Renal cortical epithelial cell (primary cell): Measurements from ENCODE around the gene WHRN. TPM values are rescaled to one million over a fixed set of nuclear protein-coding genes. Genes with fewer than 3 reads are reported as not detected.

Source experiments
- DNase-seq: peaks from one replicate; pipeline ENCODE4 v3.0.0-alpha.2; 2011; ENCODE audit warnings: low read depth
- total RNA-seq: library from RNA; depleted of rRNA; stranded (reverse); fragments of >200 nt; gene quantifications from 2 replicates; pipeline ENCODE4 v1.2.3, GENCODE V29; 2014

Gene WHRN
- total RNA-seq, 1 donor from 2014 or later = 5.2 TPM

DNA sequence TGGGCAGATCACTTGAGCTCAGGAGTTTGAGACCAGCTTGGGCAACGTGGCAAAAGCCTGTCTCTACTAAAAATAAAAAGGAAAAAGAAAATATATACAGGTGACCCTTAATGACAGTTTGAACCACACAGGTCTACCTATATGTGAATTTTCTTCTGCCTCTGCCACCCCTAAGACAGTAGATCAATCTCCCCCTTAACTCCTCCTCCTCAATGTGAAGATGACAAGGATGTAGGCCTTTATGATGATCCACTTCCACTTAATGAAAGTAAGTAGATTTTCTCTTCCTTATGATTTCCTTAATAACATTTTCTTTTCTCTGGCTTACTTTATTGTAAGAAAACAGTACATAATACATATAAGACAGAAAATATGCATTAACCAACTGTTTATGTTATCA is 120.9 kb downstream of the WHRN start:
- no peak for DNase-seq

DNA sequence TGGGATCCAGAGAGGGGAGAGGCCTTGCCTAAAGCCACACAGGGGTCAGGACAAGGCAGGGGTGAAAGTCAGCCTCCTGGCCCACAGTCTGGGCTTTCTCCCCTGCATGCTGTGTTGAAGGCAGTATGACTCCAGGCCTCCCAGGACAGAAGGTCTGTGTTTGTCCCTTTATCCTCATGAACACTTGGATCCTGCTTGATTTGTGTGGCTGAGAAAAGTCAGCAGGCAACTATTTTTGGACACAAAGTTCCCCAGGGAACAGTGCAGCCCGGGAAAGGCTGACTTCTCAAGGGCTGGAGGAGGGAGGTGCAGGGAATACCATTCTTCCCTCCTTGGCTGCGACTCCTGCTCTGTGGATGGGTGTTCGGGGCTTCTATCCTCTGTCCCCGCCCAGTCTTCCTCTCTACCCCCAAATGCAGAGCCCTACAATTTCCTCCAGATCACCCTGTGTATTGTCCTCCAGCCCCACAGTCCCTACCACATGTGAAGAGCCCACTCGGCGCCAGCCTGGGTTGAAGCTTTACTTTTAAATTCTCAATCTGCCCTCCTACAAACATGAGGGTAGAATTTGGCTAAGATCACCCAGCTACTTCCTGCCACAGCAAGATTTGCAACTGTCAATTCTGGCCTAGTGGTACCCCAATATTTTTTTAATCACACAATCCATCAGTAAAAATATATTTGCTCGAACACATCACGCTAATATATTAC is 121.6 kb downstream of the WHRN start:
- no peak for DNase-seq

DNA sequence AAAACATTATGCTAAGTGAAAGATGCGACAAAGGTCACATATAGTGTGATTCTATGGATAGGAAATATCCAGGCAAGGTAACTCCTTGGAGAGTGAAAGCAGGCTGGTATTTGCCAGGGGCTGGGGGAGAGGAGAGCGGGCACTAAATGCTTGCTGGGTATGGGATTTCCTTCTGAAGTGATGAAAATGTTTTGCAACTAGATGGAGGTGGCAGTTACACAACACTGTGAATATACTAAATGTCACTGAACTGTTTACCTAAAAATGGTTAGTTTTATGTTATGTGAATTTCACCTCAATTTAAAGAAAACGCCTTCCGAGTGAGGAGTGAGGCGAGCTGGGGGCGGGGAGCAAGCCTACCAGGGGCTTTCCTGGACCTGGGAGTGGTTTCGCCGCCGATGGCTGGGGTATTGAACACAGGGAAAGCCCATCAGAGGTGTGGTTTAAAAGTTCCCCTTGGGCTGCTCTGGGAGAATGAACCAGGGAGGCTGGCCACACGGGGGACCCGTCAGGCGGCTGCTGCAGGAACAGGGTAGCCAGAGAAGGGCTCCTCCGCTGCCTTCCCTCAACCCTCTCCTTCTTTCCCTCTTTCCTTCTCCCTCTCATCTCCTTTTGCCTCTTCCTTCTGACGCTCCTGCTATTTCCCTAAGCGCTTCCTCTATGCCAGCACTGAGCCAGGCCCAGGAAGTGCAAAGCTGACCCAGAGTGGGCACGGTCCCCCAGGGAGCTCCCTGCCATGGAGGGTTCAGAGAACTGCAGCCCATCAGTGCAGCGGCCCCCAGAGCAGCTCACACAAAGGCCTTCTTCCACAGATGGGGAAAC is 122.4 kb downstream of the WHRN start:
- no peak for DNase-seq

DNA sequence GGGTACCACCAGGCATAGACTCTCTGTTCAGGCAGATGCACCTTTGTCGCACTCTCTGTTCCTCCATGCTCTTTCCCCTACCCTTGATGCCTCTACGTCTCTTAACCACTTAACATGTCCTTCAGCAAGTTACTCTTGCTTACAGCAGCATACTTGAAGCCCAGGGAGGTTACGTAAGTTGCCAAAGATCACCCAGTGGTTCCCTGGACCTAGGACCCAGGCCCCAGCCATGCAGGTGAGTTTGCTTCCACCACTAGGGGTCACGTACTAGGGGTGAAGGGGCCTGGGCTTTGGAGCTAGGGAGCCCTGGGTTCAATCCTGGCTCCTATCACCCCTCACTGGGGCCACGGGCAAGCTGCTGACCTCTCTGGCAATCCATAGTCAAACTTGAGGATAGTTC is 126.4 kb downstream of the WHRN start:
- DNase-seq = no peak

DNA sequence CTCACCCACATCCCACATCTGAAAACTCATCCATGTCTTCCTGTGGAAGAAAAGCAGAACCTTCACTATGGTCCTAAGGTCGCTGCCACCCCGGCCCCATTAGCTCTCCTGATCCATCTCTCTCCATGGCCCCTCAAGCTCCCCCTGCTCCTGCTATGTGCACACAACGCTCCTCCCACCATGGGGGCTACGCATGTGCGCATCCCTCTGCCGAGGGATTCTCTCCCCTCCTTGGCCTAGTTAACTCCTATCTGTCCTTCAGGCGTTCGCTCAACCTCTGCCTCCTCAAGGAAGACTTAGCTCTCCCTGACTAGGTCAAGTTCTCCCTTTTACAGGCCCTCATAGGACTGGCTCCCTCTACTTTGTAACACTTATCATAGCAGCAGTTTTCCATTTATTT is 127.3 kb downstream of the WHRN start:
- no peak for DNase-seq

DNA sequence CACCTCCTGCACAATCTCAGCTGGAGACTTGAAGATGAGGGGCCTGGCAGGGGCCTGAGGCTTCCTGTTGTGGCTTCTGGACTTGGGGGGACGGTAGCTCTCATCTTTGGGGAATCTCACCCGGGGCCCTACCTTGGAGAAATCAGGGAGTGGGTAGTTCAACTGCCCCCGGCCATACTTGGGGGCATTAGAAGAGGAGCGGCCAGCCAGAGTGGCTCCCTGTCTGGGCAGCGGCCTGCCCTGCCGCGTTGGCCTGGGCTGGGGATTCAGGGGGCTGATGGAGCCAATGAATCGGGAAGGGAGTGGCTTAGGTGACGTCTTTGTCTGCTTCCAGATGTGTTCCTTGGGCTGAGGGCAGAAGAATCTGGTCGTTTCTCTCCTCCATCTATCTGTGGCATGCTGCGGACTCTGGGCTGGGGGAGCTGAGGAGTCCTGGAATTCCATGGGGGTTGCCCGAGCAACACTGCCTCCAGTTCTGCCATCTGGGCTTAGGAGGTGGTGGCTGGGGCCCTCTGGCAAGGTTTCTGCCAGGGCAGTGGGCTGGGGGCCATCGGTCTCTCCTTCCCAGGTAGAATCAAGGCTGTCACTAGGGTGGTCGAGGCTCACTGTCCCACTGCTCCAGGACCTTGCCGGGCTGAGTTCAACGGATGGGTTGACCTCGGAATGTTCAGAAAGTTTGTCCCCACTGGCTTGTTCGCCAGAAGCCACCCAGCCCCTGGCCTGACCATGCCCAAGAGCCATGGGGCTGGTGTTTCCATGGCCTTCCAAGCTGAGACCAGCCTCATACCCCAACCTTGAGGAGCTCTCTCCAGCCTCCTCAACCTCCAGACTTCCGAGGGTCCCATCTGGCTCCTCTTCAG is 128.5 kb downstream of the WHRN start:
- DNase-seq = no peak

DNA sequence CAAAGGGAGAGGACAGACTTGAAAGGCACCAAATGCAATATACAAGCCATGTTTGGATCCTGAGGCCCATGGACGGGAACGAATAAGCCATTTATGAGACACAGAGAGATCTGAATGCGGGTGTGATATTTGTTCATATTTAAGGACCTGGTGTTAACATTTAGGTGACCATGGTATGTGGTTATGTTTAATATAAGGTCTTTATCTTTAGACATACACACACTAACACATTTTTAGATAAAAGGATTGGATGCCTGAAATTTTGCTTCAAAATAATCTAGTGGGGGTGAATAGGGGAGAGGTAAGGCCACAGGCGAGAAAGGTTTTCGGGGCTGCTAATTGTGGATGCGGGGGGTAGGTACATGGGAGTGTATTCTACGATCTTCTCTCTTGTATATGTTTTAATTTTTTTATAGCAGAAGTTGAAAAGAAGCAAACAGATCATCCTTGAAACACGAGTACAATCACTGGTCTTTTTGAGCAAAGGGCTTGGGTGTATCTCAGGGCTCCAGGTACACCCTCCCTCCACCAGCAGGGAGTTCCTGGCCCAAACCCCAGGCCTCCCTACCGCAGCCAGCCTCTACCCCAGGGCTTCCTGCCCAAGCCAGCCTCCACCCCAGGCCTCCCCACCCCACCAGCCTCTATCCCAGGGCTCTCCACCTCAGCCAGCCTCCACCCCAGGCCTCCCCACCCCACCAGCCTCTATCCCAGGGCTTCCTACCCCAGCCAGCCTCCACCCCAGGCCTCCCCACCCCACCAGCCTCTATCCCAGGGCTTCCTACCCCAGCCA is 129.7 kb downstream of the WHRN start:
- no peak for DNase-seq

DNA sequence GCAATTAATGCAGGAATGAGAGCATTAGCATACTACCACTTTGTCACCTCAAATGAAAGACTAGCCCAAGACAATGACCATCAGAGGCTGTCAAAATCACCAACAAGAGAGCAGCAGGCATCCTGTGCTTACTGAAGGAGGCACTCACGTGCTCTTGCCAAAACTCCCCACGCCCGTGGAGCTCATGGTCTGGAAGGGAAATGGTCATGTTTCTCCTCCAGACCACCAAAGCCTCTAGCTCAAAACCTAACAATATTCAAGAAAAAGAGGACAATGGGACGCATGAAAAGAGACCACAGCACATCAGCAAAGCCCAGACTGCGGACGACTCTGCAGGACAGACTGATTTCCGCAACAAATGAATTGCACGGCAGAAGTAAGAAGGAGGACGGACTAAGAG is 130.3 kb downstream of the WHRN start:
- DNase-seq = no peak

DNA sequence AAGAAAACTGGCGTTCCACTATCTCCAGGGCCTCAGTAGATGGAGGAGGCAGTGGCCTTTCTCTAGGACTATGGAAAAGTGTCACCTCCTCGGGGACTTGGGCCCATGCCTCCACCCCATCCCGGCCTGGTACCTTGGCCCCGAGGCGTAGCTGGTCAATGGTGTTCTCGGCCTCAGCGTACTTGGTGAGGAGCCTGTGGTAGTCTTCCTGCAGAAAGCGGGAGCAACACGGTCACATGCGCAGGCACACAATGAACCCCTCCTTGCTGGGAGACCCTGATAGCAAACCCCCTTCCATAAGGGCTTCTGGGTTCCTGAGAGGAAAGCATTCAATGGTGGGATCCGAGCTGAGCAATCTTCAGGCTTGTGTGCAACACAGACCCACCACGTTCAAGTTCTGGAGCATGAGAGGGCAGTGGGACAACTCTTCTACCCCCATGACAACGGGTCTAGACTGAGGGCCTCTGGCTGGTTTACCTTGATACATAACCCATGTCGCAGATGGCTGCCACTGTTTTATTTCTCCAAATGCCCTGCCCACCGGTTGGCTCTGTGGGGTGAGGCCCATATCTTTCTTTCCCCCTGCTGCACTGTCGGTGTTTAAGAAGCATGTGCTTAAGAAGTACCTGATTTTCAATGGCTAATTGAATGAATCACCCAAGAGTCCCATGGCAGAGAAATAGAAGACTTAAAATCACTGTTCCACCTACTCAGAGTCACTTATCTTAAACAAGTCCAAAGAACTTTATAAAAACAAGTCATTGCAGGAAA is 131.1 kb downstream of the WHRN start:
- DNase-seq = peak; percentile 52

DNA sequence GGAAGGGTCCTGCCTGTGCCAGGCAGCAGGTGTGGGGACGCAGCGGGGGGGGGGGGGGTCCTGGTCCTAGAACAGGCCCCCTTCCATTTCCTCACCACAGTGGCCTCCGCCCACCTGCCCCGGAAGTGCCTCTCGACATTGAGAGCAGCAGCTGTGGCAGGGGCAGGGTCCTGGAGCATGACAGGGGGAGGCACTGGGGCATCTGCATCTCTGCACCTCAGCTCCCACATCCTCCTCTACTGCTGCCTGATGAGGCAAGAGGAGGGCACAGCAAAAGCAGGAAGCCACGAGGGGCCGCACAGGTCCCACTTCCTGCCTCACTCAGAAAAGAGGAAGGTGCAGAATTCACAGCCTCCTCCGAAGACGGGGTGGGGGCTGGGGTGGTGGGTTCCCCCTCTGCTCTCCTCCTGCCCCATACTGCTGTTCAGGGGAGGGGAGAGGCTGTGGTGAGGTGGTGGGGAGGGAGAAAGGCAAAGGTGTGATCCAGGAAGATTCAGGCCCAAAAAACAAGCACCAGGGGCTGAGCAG is 132.3 kb downstream of the WHRN start:
- DNase-seq = peak; percentile 58

DNA sequence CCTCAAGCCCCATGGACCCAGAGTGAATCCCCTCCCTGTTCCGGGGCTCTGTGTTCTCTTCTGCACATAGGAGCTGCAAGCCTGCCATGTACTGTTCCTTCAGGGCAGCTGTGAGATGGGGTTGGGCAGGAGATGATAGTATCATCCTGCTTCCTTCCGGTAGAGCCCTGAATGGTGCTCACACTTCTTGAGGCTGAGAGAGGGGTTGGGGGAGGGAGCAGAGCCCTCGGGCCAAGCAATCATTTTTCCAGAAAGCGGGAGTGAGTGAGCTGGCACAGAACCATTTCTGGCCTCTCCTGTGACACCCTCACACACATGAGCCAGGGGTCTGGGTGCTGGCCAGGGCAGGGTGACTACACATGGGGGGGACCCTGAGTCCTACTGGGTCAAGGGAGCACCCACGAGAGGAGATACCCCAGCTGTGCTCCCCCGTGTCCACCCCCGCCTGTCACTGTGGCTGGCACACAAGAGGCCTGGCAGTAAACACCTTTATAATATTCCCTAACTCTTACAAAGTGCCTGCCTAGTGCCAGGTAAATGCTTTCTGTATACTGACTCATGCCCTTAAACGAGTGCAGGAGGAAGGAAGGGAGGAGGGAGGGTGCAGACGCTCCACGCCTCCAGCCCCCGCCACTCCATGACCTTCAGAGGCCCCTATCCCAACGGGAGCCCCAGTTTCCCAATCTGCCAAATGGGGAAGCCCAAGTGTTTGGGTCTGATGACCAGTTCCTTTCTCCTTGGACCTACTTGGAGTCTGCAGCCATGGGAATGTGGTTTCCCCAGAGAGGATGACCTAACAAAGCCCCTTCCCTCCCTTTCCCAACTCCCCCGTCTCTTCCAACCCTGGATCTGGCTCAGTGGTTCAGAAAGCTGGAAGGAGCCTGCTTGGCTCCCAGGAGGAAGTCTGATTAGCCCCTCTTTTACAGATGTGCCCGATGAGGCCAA is 133.0 kb downstream of the WHRN start:
- peak; percentile 95 for DNase-seq

DNA sequence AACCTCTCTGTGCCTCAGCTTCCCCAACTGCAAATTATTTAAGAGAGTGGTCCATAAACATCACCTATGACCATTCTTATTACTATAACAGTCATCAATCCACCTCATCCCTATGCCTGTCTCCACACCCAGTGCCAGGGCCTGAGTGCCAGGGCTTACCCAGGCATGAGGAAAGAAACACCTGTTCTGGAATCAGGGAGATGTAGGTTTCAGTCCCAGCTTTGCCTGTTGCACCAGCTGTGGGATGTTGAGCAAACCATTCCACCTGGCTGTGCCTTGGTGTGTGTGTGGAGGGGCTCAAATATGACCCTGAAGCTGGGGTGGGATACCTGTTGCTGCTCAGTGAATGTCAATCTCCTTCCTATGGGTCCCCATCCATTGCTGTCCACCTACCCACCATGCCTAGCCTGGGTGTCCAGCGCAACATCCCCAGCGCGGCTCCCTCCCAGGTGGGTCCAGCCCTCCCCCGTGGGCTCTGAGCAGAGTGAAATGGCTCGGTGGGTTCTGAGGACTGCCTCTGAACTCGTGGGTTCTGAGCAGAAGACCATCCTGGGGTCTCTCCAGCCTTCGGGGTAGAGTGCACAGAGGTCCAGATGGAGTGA is 133.8 kb downstream of the WHRN start:
- no peak for DNase-seq

DNA sequence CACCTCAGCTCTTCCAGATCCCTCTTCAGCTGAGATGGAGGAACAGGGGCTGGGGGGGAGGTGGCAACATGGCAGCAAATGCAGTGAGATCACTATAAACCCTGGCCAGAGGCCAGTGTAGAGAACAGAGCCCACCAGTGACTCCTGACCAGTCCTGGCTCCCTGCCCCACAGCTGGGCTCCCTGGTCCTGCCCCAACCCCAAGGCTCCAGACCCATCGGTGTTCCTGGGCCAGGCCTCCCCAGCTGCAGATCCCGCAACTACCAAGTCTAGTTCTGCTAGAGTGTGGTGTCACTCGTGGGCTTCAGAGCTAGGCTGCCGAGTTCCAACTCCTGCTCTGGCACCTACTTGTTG is 134.3 kb downstream of the WHRN start:
- DNase-seq = no peak

DNA sequence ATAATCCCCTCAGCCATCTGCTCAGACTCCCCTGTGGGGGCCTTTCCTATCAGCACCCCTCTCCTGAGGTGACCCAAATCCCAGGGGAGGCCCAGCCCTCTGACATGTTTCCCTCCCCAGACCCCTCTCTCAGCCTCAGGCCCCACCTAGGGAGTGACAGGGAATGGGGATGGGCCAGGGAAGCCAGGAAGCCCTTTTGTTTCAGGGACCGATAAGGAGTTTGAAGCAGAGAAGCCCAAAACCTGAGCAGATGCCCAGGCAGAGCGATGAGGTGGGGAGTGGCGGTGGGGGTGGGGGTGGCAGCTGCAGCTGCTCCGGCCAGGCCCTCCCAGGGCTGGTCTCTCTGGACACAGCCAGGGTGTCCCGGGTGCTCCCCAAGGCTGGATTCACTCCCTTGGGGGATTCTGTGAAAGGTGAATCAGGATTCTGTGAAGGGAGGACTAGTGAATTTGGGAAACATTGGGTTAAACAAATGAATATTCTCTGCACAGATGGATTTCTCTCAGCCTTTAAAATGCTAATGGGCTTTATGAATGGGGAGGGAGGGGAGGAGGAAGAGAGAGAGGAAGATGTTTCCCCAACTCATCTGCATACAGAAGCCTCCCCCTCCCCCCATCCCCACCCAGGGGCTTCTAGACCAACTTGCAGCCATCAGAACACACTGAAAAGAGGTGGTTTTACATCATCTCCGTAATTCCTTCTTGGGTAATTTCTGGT is 134.9 kb downstream of the WHRN start:
- no peak for DNase-seq

DNA sequence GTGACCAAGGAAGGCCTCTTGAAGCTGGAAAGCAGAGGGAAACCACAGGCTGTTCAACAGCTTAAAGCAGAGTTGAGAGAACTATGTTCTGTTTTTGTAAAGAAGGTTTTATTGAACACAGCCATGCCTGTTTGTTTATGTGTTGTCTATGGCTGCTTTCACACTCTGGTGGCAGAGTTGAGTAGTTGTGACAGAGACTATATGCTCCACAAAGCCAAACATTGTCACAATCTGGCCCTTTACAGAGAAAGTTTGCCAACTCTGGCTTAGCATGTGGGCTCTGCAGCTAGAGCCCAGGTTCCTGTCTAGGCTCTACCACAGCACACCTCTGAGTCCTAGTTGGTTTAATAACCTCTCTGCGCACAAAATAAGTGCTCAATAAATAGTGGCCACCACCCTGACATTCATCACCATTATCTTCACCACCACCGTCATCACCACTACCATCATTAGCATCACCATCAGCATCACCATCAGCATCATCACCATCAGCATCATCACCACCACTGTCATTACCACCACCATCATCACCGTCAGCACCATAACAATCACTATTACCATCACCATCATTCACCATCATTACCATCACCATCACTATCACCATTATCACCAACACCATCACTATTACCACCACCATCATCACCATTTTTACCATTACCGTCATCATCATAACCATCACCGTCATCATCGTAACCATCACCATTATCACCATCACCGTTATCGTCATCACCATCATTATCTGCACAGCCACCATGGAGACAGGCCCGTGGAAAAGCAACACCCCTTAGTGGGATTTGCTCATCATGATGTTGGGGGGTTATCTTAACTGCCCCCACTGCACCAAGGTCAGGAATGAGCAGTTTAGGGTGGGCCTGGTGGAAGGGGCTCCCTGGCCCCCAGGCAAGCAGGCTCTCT is 135.8 kb downstream of the WHRN start:
- DNase-seq = peak; percentile 25

DNA sequence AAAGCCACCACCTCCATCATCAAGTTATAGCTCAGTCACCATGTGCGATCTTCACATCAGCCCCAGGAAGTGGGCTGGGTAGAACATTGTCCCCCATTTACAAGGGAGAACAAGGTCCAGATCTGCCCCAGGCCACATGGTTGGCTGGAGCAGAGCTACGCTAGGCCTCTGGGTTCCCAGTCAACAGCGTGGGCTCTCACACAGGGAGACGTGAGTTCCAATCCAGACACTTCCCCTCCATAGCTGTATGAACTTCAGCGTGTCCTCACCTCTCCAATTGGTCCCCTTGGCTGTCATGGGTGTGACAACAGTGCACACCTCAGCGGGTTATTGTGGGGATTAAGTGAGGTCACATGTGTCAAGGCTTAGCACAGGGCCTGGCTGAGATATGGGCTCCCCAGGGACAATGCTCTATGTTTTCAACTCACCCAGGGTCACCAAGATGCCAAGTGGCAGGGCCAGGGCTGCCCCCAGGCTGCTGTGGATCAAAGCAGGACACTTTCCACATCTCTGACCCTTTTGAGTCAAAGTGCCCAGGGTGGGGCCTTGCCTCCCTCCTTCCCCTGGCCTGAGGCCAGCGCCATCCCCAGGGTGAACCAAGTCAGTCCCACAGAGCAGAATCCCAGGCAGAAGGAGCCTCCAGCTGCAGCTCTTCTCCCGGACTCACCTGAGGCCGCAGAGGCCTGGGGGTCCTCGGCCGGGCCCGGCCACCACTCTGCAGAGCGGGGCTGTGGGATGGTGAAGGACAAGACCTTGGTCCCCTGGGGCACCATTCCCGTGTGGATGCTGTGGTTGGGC is 137.3 kb downstream of the WHRN start:
- DNase-seq = no peak

DNA sequence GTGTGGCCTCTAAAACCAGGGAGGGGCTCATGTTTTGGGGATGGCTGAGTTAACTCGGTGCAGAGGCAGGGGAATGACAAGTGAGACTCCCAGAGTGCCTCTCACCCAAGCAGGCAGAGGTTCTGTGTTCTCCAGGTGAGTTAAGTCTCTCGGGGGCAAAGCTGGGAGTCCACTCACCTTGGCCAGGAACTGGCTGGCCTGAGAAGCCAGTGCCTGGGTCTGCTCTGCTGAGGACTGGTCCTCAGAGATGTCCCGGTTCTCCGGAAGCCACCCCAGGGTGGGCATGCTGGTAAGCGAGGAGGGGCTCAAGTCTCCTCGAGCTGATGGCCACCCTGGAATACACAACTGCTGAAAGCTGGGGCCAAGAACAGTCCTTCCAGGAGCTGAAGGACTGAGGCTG is 137.9 kb downstream of the WHRN start:
- DNase-seq = no peak
